Astrocyte (in vitro differentiated cells and primary cell): ENCODE measurements around the gene ANK3.

Experiments
- CTCF ChIP-seq: IDR thresholded peaks from 2 replicates; pipeline ENCODE4 v1.5.1; 2011; ENCODE audit warnings: low read depth, mild to moderate bottlenecking, inconsistent platforms, low read length, moderate library complexity; ENCODE audit not compliant: insufficient read depth
- EZH2 ChIP-seq: IDR thresholded peaks from 2 replicates; pipeline ENCODE4 v1.6.1; 2012; ENCODE audit warnings: mild to moderate bottlenecking, low read length, inconsistent platforms; ENCODE audit not compliant: insufficient read depth

GRCh38 chr10:60257767-60258428, 131.8 kb downstream of the ANK3 start:
- TF ChIP-seq CTCF: no peak
- no peak for TF ChIP-seq EZH2
